ENCODE data around the gene SLC1A3.

Gene SLC1A3

DNA sequence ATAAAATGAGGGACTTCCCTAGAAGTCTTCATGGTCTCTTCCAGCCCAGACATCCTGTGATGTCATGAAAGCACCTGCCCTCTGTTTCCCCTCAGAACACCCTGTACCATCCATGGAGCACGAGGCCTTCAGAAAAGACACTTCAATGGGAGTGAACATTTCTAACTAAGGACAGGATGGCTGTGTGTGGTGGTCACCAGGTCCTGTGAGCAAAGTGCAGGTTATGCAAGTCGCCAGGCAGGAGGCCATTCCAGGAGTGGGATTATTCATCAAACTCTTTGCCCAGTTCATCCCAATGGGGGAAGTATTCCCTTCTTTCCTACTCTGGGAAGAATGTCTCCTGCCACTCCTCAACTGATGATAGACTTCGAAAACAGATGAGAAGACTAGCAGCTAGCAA lies 80.5 kb downstream of the SLC1A3 start:
- Histone ChIP-seq H3K4me1 (ENCODE audit: control insufficient read depth, insufficient read depth, low read length) (no peaks in the 10 kb centered on the region), H3K27me3 (ENCODE audit: control insufficient read depth in 1 of 2, insufficient read depth in 2 of 2, low read length in 2 of 2) (no peaks in the 10 kb centered on the region), H3K9me3 (ENCODE audit: control insufficient read depth in 2 of 2, low read length in 2 of 2) (no peaks in the 10 kb centered on the region), H3K4me3 (ENCODE audit: low read length in 2 of 2) (no peak overlapping the region), H3K9ac (ENCODE audit: low read length in 2 of 2) (no peak overlapping the region), H3K36me3 (ENCODE audit: control insufficient read depth in 2 of 2, insufficient read depth in 2 of 2, low read length in 2 of 2) (no peaks in the 10 kb centered on the region), H3K27ac (ENCODE audit: low read length) (no peak overlapping the region)

DNA sequence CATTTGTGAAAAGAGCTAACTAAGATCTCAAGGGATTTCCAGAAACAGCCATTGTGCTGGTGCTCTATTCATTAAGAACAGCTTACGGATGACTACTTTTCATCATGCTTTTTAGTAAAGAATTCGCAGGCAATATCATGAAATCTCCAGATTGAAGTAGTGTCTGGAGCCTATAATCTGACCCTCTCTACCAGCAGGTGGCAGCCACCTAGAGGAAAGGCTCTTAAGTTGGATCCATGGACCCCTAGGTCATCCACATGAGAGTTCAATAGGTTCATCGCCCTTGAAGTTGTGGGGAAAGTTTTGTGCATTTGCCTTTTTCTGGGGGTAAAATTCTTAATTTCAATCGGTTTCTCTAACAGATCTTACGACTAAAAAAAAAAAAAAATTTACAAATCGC lies 82.3 kb downstream of the SLC1A3 start:
- no peaks in the 10 kb centered on the region for H3K9me3 ChIP-seq (ENCODE audit: control insufficient read depth in 2 of 2, low read length in 2 of 2)
- no peaks in the 10 kb centered on the region for H3K36me3 ChIP-seq (ENCODE audit: control insufficient read depth in 2 of 2, insufficient read depth in 2 of 2, low read length in 2 of 2)
- no peak overlapping the region for H3K9ac ChIP-seq (ENCODE audit: low read length in 2 of 2)
- H3K4me1 ChIP-seq (ENCODE audit: control insufficient read depth, insufficient read depth, low read length) = peaks cover 3% of the 10 kb centered on the region
- H3K4me3 ChIP-seq (ENCODE audit: low read length in 2 of 2) = no peak overlapping the region
- H3K27me3 ChIP-seq (ENCODE audit: control insufficient read depth in 1 of 2, insufficient read depth in 2 of 2, low read length in 2 of 2) = no peaks in the 10 kb centered on the region
- no peak overlapping the region for H3K27ac ChIP-seq (ENCODE audit: low read length)

GRCh38 chr5:36689225-36689624 lies 82.8 kb downstream of the SLC1A3 start:
- H3K9me3 ChIP-seq (ENCODE audit: control insufficient read depth in 2 of 2, low read length in 2 of 2) = no peaks in the 10 kb centered on the region
- H3K27ac ChIP-seq (ENCODE audit: low read length) = no peak overlapping the region
- H3K27me3 ChIP-seq (ENCODE audit: control insufficient read depth in 1 of 2, insufficient read depth in 2 of 2, low read length in 2 of 2) = no peaks in the 10 kb centered on the region
- no peak overlapping the region for H3K9ac ChIP-seq (ENCODE audit: low read length in 2 of 2)
- peaks cover 3% of the 10 kb centered on the region for H3K4me1 ChIP-seq (ENCODE audit: control insufficient read depth, insufficient read depth, low read length)
- H3K36me3 ChIP-seq (ENCODE audit: control insufficient read depth in 2 of 2, insufficient read depth in 2 of 2, low read length in 2 of 2) = no peaks in the 10 kb centered on the region
- no peak overlapping the region for H3K4me3 ChIP-seq (ENCODE audit: low read length in 2 of 2)

DNA sequence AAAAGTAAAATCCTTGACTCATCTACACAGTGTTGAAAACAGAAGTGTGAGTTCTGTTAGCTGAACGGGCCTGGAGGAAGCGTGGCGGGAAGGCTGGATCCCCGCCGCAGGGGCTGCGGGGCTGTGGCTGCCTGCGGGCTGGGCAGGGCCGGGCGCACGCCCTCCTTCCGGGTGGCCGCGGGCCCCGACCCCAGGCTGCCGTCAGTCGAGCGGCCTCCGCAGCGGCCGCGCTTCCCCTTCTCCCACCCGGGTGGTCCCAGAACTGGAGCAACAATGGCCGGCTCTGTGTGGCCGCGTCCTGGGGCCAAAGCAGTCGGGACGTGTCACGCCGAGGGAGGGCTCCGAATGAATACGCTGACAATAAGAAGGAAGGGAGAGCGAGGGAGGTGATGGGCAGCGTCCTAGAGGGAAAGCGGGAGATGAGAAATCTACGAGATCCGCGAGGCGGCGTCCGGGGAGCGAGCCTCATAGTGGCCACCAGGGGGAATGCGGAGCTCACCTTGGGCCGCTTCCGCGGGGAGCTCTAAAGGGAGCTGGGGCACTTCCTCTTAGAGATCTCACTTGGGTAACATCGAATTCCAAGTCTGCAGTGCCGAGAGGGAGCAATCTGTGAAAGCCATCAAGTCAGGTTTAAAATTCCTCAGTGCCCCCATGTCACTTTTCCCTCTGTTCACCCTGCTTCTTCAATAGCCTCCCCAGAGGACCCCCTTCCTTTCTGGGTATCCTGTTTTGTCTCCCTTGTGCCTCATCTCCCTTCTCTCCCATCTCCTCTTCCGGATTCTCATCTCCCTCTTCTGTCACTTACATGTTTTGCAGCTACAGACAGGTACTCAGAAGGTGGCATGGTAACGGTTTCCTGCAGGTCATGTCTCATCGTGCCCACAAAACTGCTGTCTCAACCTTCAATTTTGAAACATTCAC lies 83.9 kb downstream of the SLC1A3 start:
- Histone ChIP-seq H3K4me3 (ENCODE audit: low read length in 2 of 2) (peak overlapping the region; percentile 66 to 80), H3K27ac (ENCODE audit: low read length) (no peak overlapping the region), H3K9ac (ENCODE audit: low read length in 2 of 2) (peak overlapping the region; percentile 70 to 75), H3K9me3 (ENCODE audit: control insufficient read depth in 2 of 2, low read length in 2 of 2) (no peaks in the 10 kb centered on the region), H3K27me3 (ENCODE audit: control insufficient read depth in 1 of 2, insufficient read depth in 2 of 2, low read length in 2 of 2) (no peaks in the 10 kb centered on the region), H3K4me1 (ENCODE audit: control insufficient read depth, insufficient read depth, low read length) (peaks cover 6% of the 10 kb centered on the region), H3K36me3 (ENCODE audit: control insufficient read depth in 2 of 2, insufficient read depth in 2 of 2, low read length in 2 of 2) (no peaks in the 10 kb centered on the region)

DNA sequence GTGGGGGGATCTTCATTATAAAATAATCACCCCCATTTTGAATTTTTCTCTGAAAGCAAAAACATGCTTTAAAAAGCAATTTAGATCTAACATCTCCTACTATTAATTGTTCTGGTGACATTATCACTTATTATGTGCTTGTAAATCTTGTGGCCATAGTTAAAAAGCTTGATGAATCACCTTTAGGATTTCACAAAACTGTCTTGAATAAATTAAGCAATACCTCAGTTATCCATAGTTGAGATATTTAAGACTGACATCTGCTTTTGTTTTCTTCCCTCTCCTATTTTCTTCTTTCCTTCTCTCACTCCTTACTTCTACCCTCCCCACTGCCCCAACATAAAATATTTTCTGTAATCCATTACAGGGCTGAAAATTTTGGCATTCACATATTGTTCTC lies 84.8 kb downstream of the SLC1A3 start:
- Histone ChIP-seq H3K9ac (ENCODE audit: low read length in 2 of 2) (no peak overlapping the region), H3K36me3 (ENCODE audit: control insufficient read depth in 2 of 2, insufficient read depth in 2 of 2, low read length in 2 of 2) (no peaks in the 10 kb centered on the region), H3K27ac (ENCODE audit: low read length) (no peak overlapping the region), H3K27me3 (ENCODE audit: control insufficient read depth in 1 of 2, insufficient read depth in 2 of 2, low read length in 2 of 2) (no peaks in the 10 kb centered on the region), H3K4me1 (ENCODE audit: control insufficient read depth, insufficient read depth, low read length) (peaks cover 6% of the 10 kb centered on the region), H3K9me3 (ENCODE audit: control insufficient read depth in 2 of 2, low read length in 2 of 2) (no peaks in the 10 kb centered on the region), H3K4me3 (ENCODE audit: low read length in 2 of 2) (no peak overlapping the region)

- Histone ChIP-seq H3K4me1 (ENCODE audit: control insufficient read depth, insufficient read depth, low read length) (peaks cover 6% of the 10 kb centered on the region), H3K9ac (ENCODE audit: low read length in 2 of 2) (no peak overlapping the region), H3K4me3 (ENCODE audit: low read length in 2 of 2) (no peak overlapping the region), H3K9me3 (ENCODE audit: control insufficient read depth in 2 of 2, low read length in 2 of 2) (no peaks in the 10 kb centered on the region), H3K27ac (ENCODE audit: low read length) (no peak overlapping the region), H3K36me3 (ENCODE audit: control insufficient read depth in 2 of 2, insufficient read depth in 2 of 2, low read length in 2 of 2) (no peaks in the 10 kb centered on the region), H3K27me3 (ENCODE audit: control insufficient read depth in 1 of 2, insufficient read depth in 2 of 2, low read length in 2 of 2) (no peaks in the 10 kb centered on the region)
Measured at GRCh38 chr5:36691696-36692371, 85.4 kb downstream of the SLC1A3 start.

DNA sequence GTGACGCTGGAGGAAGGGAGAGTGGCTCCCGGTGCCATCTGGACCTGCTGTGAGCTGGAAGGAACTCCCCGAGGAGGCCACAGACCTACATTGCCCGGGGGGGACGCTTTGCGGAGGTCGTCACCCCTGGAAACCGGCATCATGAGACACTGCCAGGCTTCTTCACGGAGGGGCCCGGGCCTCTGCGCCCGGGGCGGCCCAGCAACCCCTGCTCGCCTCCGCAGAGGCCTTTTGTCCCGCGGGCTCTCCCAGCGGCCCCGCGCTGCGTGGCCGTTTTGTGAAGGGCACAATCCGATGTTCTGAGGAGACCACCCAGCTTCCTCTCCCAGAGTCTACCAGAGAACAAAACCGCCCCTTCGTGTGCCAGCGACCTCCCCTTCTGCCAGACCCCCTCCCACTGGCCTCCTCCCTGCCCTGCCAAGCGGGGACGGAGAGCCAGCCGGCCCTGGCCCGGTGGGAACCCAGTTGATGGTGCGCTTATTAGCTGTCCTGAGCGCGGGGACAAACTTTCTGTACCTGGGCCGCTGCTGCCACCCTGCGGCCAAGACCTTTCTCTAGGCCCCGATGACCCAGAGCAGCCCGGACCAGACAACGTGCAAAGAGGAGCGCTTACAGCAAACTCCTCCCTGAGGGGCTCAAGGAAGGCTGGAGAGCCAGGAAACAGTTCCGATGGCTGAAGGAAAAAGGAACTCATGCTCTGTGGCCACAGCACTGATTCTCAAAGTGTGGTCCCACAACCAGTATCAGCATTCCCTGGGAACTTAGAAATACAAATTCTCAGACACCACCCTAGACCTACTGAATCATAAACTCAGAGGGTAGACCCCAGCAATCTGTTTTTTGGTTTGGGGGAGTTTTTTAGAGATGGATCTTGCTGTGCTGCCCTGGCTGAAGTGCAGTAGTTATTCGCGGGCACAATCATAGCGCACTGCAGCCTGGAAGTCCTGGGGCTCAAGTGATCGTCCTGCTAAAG lies 86.7 kb downstream of the SLC1A3 start:
- H3K27me3 ChIP-seq (ENCODE audit: control insufficient read depth in 1 of 2, insufficient read depth in 2 of 2, low read length in 2 of 2) = no peaks in the 10 kb centered on the region
- no peak overlapping the region for H3K27ac ChIP-seq (ENCODE audit: low read length)
- no peaks in the 10 kb centered on the region for H3K9me3 ChIP-seq (ENCODE audit: control insufficient read depth in 2 of 2, low read length in 2 of 2)
- H3K9ac ChIP-seq (ENCODE audit: low read length in 2 of 2) = no peak overlapping the region
- H3K4me3 ChIP-seq (ENCODE audit: low read length in 2 of 2) = peak overlapping the region in 1 of 2 donors; percentile 29
- peaks cover 6% of the 10 kb centered on the region for H3K4me1 ChIP-seq (ENCODE audit: control insufficient read depth, insufficient read depth, low read length)
- no peaks in the 10 kb centered on the region for H3K36me3 ChIP-seq (ENCODE audit: control insufficient read depth in 2 of 2, insufficient read depth in 2 of 2, low read length in 2 of 2)

- no peak overlapping the region for H3K27ac ChIP-seq (ENCODE audit: low read length)
- H3K9me3 ChIP-seq (ENCODE audit: control insufficient read depth in 2 of 2, low read length in 2 of 2) = no peaks in the 10 kb centered on the region
- H3K4me3 ChIP-seq (ENCODE audit: low read length in 2 of 2) = no peak overlapping the region
- peaks cover 6% of the 10 kb centered on the region for H3K4me1 ChIP-seq (ENCODE audit: control insufficient read depth, insufficient read depth, low read length)
- H3K36me3 ChIP-seq (ENCODE audit: control insufficient read depth in 2 of 2, insufficient read depth in 2 of 2, low read length in 2 of 2) = no peaks in the 10 kb centered on the region
- no peak overlapping the region for H3K9ac ChIP-seq (ENCODE audit: low read length in 2 of 2)
- H3K27me3 ChIP-seq (ENCODE audit: control insufficient read depth in 1 of 2, insufficient read depth in 2 of 2, low read length in 2 of 2) = no peaks in the 10 kb centered on the region
Measured at GRCh38 chr5:36694351-36694750, 87.9 kb downstream of the SLC1A3 start.

DNA sequence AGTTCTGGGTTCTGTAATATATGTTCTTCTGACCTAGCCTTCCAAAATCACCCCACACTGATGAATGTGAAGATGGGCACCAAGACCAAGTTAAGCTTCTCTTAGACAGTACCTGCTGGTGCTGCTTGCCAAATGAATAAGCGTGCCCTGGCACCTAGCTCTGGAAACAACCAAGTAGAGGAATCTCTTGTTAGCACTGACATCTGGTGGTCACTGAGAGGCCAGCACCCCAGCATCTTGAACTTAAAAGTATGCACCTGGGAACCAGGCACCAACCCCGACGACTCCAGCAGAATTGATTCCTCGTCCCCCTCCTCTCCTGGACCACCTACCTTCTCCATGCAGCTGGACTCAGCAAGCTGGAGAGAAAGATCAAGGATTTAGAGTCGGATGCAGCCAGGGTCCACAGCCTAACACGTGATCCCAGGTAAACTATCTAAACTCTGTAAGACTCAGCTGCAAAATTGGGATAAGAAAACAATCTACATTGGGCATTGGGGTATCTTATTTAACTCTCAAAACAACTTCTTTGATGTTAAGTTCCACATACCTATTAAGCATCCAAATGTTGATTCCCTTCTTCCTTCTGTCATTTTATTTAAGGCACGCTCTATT lies 89.8 kb downstream of the SLC1A3 start:
- no peaks in the 10 kb centered on the region for H3K9me3 ChIP-seq (ENCODE audit: control insufficient read depth in 2 of 2, low read length in 2 of 2)
- peaks cover 6% of the 10 kb centered on the region for H3K4me1 ChIP-seq (ENCODE audit: control insufficient read depth, insufficient read depth, low read length)
- H3K36me3 ChIP-seq (ENCODE audit: control insufficient read depth in 2 of 2, insufficient read depth in 2 of 2, low read length in 2 of 2) = no peaks in the 10 kb centered on the region
- no peaks in the 10 kb centered on the region for H3K27me3 ChIP-seq (ENCODE audit: control insufficient read depth in 1 of 2, insufficient read depth in 2 of 2, low read length in 2 of 2)
- no peak overlapping the region for H3K4me3 ChIP-seq (ENCODE audit: low read length in 2 of 2)
- no peak overlapping the region for H3K27ac ChIP-seq (ENCODE audit: low read length)
- no peak overlapping the region for H3K9ac ChIP-seq (ENCODE audit: low read length in 2 of 2)

DNA sequence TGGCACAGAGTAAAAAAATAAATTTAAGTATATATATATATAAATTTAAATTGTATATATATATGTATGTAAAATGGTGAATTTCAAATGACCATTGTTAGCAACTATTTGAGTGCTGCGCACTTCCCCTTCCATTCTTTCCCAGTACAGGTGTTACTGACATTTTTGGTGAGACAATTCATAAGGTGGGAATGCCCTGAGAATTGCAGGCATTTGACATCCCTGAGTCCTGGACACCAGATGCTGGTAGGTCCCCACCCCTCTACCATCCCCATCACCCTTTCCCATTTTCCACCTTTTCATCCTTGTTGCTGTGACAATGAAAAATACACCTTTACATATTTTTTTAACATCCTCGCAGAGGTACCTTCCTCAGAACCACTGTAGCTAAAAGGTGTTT lies 91.6 kb downstream of the SLC1A3 start:
- Histone ChIP-seq H3K27ac (ENCODE audit: low read length) (no peak overlapping the region), H3K27me3 (ENCODE audit: control insufficient read depth in 1 of 2, insufficient read depth in 2 of 2, low read length in 2 of 2) (no peaks in the 10 kb centered on the region)

More for the DNA sequence above, 91.6 kb downstream of the SLC1A3 start:
- H3K9me3 ChIP-seq (ENCODE audit: control insufficient read depth in 2 of 2, low read length in 2 of 2) = no peaks in the 10 kb centered on the region
- peaks cover 8% of the 10 kb centered on the region for H3K4me1 ChIP-seq (ENCODE audit: control insufficient read depth, insufficient read depth, low read length)
- no peak overlapping the region for H3K4me3 ChIP-seq (ENCODE audit: low read length in 2 of 2)
- no peak overlapping the region for H3K9ac ChIP-seq (ENCODE audit: low read length in 2 of 2)
- H3K36me3 ChIP-seq (ENCODE audit: control insufficient read depth in 2 of 2, insufficient read depth in 2 of 2, low read length in 2 of 2) = no peaks in the 10 kb centered on the region
